Nasal cavity respiratory epithelium epithelial cell of viscerocranial mucosa (primary cell): ENCODE measurements around the gene AEBP2. TPM values are rescaled to one million over a fixed set of nuclear protein-coding genes. Genes with fewer than 3 reads are reported as not detected.

ENCODE experiments used
- total RNA-seq: library from RNA; depleted of rRNA; stranded (reverse); fragments of >200 nt; gene quantifications from 2 replicates; pipeline ENCODE4 v1.2.3, GENCODE V29; 2014

The AEBP2 gene, protein sequence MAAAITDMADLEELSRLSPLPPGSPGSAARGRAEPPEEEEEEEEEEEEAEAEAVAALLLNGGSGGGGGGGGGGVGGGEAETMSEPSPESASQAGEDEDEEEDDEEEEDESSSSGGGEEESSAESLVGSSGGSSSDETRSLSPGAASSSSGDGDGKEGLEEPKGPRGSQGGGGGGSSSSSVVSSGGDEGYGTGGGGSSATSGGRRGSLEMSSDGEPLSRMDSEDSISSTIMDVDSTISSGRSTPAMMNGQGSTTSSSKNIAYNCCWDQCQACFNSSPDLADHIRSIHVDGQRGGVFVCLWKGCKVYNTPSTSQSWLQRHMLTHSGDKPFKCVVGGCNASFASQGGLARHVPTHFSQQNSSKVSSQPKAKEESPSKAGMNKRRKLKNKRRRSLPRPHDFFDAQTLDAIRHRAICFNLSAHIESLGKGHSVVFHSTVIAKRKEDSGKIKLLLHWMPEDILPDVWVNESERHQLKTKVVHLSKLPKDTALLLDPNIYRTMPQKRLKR
- 18.5 and 48.6 TPM in 2 replicates for total RNA-seq

GRCh38 chr12:19439059-19440018, at the start of gene AEBP2:
TSS of gene AEBP2 (plus strand) at chr12:19439492. CDS start at chr12:19439700, 208 bp downstream.

